SK-N-SH treated with all-trans-retinoic acid at 6 μM for 48 hours (cell line): ENCODE measurements around the gene TTC23.

Experiments
- ATAC-seq: fragments of 200-7000 bp; cut with Tn5 transposase; 3 replicates; pipeline ENCODE4 v1.9.1; 2020; ENCODE audit warnings: mild to moderate bottlenecking, moderate library complexity
- ARNTL ChIP-seq: fragments of 450-650 bp; formaldehyde crosslinking; IDR thresholded peaks from 2 replicates; pipeline ENCODE4 v1.5.0; 2020; ENCODE audit warnings: low read depth, mild to moderate bottlenecking, moderate library complexity, borderline replicate concordance
- BACH2 ChIP-seq: fragments of 250-450 bp; sonication (Bioruptor Pico); IDR thresholded peaks from 2 replicates; pipeline ENCODE4 v1.9.0; 2021; ENCODE audit warnings: mild to moderate bottlenecking, borderline replicate concordance
- CREB5 ChIP-seq: fragments of 250-450 bp; sonication (Bioruptor Pico); IDR thresholded peaks from 2 replicates; pipeline ENCODE4 v1.5.1; 2020; ENCODE audit warnings: low read depth, mild to moderate bottlenecking, moderate library complexity
- CSDC2 ChIP-seq: fragments of 250-450 bp; sonication (Bioruptor Pico); IDR thresholded peaks from 2 replicates; pipeline ENCODE4 v1.5.0; 2020; ENCODE audit warnings: mild to moderate bottlenecking, moderate library complexity
- ESRRG ChIP-seq: fragments of 250-450 bp; sonication (Bioruptor Pico); IDR thresholded peaks from 2 replicates; pipeline ENCODE4 v1.6.1; 2021; ENCODE audit warnings: mild to moderate bottlenecking
- GLIS3 ChIP-seq: fragments of 250-450 bp; sonication (Bioruptor Pico); IDR thresholded peaks from 2 replicates; pipeline ENCODE4 v1.5.0; 2020; ENCODE audit warnings: mild to moderate bottlenecking, moderate library complexity
- ISL1 ChIP-seq: fragments of 250-450 bp; sonication (Bioruptor Pico); IDR thresholded peaks from 2 replicates; pipeline ENCODE4 v2.1.2; 2022; ENCODE audit warnings: mild to moderate bottlenecking, moderate library complexity
- OSR1 ChIP-seq: fragments of 250-450 bp; sonication (Bioruptor Pico); IDR thresholded peaks from 2 replicates; pipeline ENCODE4 v1.8.0; 2022; ENCODE audit warnings: moderate library complexity, mild to moderate bottlenecking, inconsistent platforms
- PATZ1 ChIP-seq: fragments of 250-450 bp; sonication (Bioruptor Pico); IDR thresholded peaks from 2 replicates; pipeline ENCODE4 v1.8.0; 2020; ENCODE audit warnings: mild to moderate bottlenecking, moderate library complexity, borderline replicate concordance
- POU6F1 ChIP-seq: fragments of 250-450 bp; sonication (Bioruptor Pico); IDR thresholded peaks from 2 replicates; pipeline ENCODE4 v1.8.0; 2021; ENCODE audit warnings: low read depth, mild to moderate bottlenecking, moderate library complexity, borderline replicate concordance
- PPARA ChIP-seq: fragments of 250-450 bp; sonication (Bioruptor Pico); IDR thresholded peaks from 2 replicates; pipeline ENCODE4 v1.5.0; 2020; ENCODE audit warnings: mild to moderate bottlenecking, borderline replicate concordance
- RARB ChIP-seq: fragments of 250-450 bp; sonication (Bioruptor Pico); IDR thresholded peaks from 2 replicates; pipeline ENCODE4 v1.8.0; 2021; ENCODE audit warnings: mild to moderate bottlenecking, moderate library complexity
- SNAI2 ChIP-seq: fragments of 250-450 bp; sonication (Bioruptor Pico); IDR thresholded peaks from 2 replicates; pipeline ENCODE4 v1.5.0; 2020; ENCODE audit warnings: mild to moderate bottlenecking, moderate library complexity
- TCF4 ChIP-seq: fragments of 250-450 bp; sonication (Bioruptor Pico); IDR thresholded peaks from 2 replicates; pipeline ENCODE4 v1.8.0; 2021; ENCODE audit warnings: mild to moderate bottlenecking, moderate library complexity, borderline replicate concordance
- TOX ChIP-seq: fragments of 250-450 bp; sonication (Bioruptor Pico); IDR thresholded peaks from 2 replicates; pipeline ENCODE4 v1.8.0; 2021; ENCODE audit warnings: mild to moderate bottlenecking, moderate library complexity, borderline replicate concordance
- ZC3H10 ChIP-seq: fragments of 250-450 bp; sonication (Bioruptor Pico); IDR thresholded peaks from 2 replicates; pipeline ENCODE4 v1.5.1; 2021; ENCODE audit warnings: mild to moderate bottlenecking, moderate library complexity
- ZFP3 ChIP-seq: fragments of 250-450 bp; sonication (Bioruptor Pico); IDR thresholded peaks from 2 replicates; pipeline ENCODE4 v1.5.0; 2020; ENCODE audit warnings: mild to moderate bottlenecking, moderate library complexity
- ZFP30 ChIP-seq: fragments of 450-650 bp; formaldehyde crosslinking; IDR thresholded peaks from 2 replicates; pipeline ENCODE4 v1.5.0; 2022; ENCODE audit warnings: mild to moderate bottlenecking, moderate library complexity
- ZNF565 ChIP-seq: fragments of 450-650 bp; formaldehyde crosslinking; conservative IDR thresholded peaks from 2 replicates; pipeline ENCODE4 v1.5.0; 2020; ENCODE audit warnings: low read depth, mild to moderate bottlenecking, moderate library complexity
- ZNF70 ChIP-seq: fragments of 450-650 bp; formaldehyde crosslinking; IDR thresholded peaks from 2 replicates; pipeline ENCODE4 v1.5.0; 2020; ENCODE audit warnings: mild to moderate bottlenecking, moderate library complexity
- ZNF8 ChIP-seq: fragments of 450-650 bp; formaldehyde crosslinking; IDR thresholded peaks from 2 replicates; pipeline ENCODE4 v1.5.0; 2020; ENCODE audit warnings: mild to moderate bottlenecking, moderate library complexity
- TF ChIP-seq, protein P1 (sequence below): fragments of 250-450 bp; sonication (Bioruptor Pico); IDR thresholded peaks from 2 replicates; pipeline ENCODE4 v1.5.1; 2021; ENCODE audit warnings: mild to moderate bottlenecking, moderate library complexity

TTC23 gene

GRCh38 chr15:99282121-99282520 is 32.7 kb upstream of the TTC23 start:
- no peak for ATAC-seq
- TF ChIP-seq PPARA (CRISPR knock-in tag) (no peak), ZC3H10 (CRISPR knock-in tag) (no peak), PATZ1 (no peak), RARB (CRISPR knock-in tag) (no peak), ZFP3 (CRISPR knock-in tag) (no peak)

- TF ChIP-seq PPARA (CRISPR knock-in tag) (no peak), ESRRG (CRISPR knock-in tag) (no peak), POU6F1 (CRISPR knock-in tag) (no peak), BACH2 (no peak), ISL1 (CRISPR knock-in tag) (no peak), CSDC2 (CRISPR knock-in tag) (no peak)
- ATAC-seq: no peak
Observed at GRCh38 chr15:99279827-99280226, 30.4 kb upstream of the TTC23 start.

- TF ChIP-seq ZC3H10 (CRISPR knock-in tag): no peak
- no peak for TF ChIP-seq PATZ1
- TF ChIP-seq ESRRG (CRISPR knock-in tag): no peak
- TF ChIP-seq TOX (CRISPR knock-in tag): no peak
- TF ChIP-seq, protein P1, sequence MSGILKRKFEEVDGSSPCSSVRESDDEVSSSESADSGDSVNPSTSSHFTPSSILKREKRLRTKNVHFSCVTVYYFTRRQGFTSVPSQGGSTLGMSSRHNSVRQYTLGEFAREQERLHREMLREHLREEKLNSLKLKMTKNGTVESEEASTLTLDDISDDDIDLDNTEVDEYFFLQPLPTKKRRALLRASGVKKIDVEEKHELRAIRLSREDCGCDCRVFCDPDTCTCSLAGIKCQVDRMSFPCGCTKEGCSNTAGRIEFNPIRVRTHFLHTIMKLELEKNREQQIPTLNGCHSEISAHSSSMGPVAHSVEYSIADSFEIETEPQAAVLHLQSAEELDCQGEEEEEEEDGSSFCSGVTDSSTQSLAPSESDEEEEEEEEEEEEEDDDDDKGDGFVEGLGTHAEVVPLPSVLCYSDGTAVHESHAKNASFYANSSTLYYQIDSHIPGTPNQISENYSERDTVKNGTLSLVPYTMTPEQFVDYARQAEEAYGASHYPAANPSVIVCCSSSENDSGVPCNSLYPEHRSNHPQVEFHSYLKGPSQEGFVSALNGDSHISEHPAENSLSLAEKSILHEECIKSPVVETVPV: no peak
- no peak for TF ChIP-seq BACH2
- no peak for TF ChIP-seq ZFP30 (CRISPR knock-in tag)
- TF ChIP-seq ZFP3 (CRISPR knock-in tag): no peak
- no peak for TF ChIP-seq ARNTL (CRISPR knock-in tag)
- no peak for TF ChIP-seq CSDC2 (CRISPR knock-in tag)
- TF ChIP-seq ZNF8: no peak
- TF ChIP-seq GLIS3 (CRISPR knock-in tag): no peak
- TF ChIP-seq POU6F1 (CRISPR knock-in tag): no peak
- TF ChIP-seq ISL1 (CRISPR knock-in tag): no peak
- no peak for TF ChIP-seq PPARA (CRISPR knock-in tag)
- TF ChIP-seq SNAI2 (CRISPR knock-in tag): no peak
- TF ChIP-seq OSR1 (CRISPR knock-in tag): no peak
- ATAC-seq: no peak
Observed at GRCh38 chr15:99279290-99279689, 29.9 kb upstream of the TTC23 start.

GRCh38 chr15:99275525-99276128 is 26.2 kb upstream of the TTC23 start:
- ATAC-seq: no peak
- TF ChIP-seq ZNF70 (CRISPR knock-in tag) (no peak), ISL1 (CRISPR knock-in tag) (no peak), POU6F1 (CRISPR knock-in tag) (no peak), RARB (CRISPR knock-in tag) (no peak), CREB5 (CRISPR knock-in tag) (no peak), OSR1 (CRISPR knock-in tag) (no peak), ZNF565 (no peak), ZNF8 (no peak), ESRRG (CRISPR knock-in tag) (no peak), TCF4 (CRISPR knock-in tag) (no peak), SNAI2 (CRISPR knock-in tag) (no peak), ZC3H10 (CRISPR knock-in tag) (no peak), ARNTL (CRISPR knock-in tag) (no peak), PPARA (CRISPR knock-in tag) (no peak), BACH2 (no peak), ZFP3 (CRISPR knock-in tag) (no peak)
